Cardiac muscle cell (in vitro differentiated cells and primary cell): Measurements from ENCODE around the gene AUTS2. TPM values are rescaled to one million over a fixed set of nuclear protein-coding genes. Genes with fewer than 3 reads are reported as not detected.

Source experiments
- DNase-seq, 2 donors: peaks; one replicate each; pipeline versions ENCODE4 v3.0.0 to v3.0.0-alpha.2; 2010 to 2017; ENCODE audit warnings: low read depth in 1 of 2, low spot score in 1 of 2
- H3K27ac ChIP-seq: fragments of 200-600 bp; sonication (generic); 2 replicates; pipeline ENCODE4 v1.5.1; 2016
- H3K27me3 ChIP-seq: fragments of 200-600 bp; sonication (generic); 2 replicates; pipeline ENCODE4 v1.6.0; 2016; ENCODE audit warnings: control low read depth
- H3K36me3 ChIP-seq: fragments of 200-600 bp; sonication (generic); 2 replicates; pipeline ENCODE4 v1.5.1; 2016; ENCODE audit warnings: control low read depth
- H3K4me1 ChIP-seq: fragments of 200-600 bp; sonication (generic); 2 replicates; pipeline ENCODE4 v1.8.1; 2017; ENCODE audit warnings: low read depth, mild to moderate bottlenecking, mixed run types
- H3K4me3 ChIP-seq: fragments of 200-600 bp; sonication (generic); 2 replicates; pipeline ENCODE4 v1.5.1; 2016; ENCODE audit warnings: mild to moderate bottlenecking
- H3K9me3 ChIP-seq: fragments of 200-600 bp; sonication (generic); 2 replicates; pipeline ENCODE4 v1.5.1; 2017; ENCODE audit warnings: low read depth, mild to moderate bottlenecking, control low read depth
- CTCF ChIP-seq: IDR thresholded peaks from 2 replicates; pipeline ENCODE4 v1.5.1; 2012; ENCODE audit warnings: low read depth, mild to moderate bottlenecking, low read length
- polyA plus RNA-seq: library from polyadenylated mRNA; unstranded; fragments of >200 nt; fragmentation: Nextera tagmentation; extraction: Ambion mirVana; gene quantifications from 2 replicates; pipeline ENCODE4 v1.2.1, GENCODE V29; 2016
- total RNA-seq: library from RNA; depleted of rRNA; stranded (reverse); fragments of >200 nt; gene quantifications from 2 replicates; pipeline ENCODE4 v1.2.3, GENCODE V29; 2016

AUTS2 gene
- total and polyA plus RNA-seq, 2 experiments from 2014 or later = 41.0 to 45.5 TPM

DNA sequence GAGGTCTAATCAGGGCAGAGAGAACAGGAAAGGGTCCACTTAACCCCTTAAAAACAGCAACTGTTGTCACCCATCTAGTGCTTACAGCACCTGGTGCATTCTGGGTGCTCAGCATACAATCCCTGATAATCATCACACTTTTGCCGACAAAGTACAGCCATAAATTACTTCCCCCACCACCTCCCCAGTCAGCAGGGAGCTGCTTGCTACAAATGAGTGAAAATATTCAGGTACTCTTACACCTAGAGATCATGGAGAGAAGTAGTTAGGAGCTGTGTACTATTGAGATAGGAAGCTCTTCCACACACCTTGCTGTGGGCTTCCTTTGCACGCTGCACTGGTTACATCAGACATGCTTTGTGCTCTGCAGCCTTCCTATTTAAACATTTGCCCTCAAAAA is 810.2 kb downstream of the AUTS2 start:
- TF ChIP-seq CTCF = no peak
- Histone ChIP-seq H3K27me3 (no peaks in the 10 kb centered on the region), H3K36me3 (no peaks in the 10 kb centered on the region), H3K4me3 (no peak overlapping the region), H3K4me1 (peaks cover 16% of the 10 kb centered on the region), H3K9me3 (no peaks in the 10 kb centered on the region), H3K27ac (no peak overlapping the region)
- DNase-seq = no peak

- peaks cover 16% of the 10 kb centered on the region for H3K4me1 ChIP-seq
- no peaks in the 10 kb centered on the region for H3K27me3 ChIP-seq
- H3K4me3 ChIP-seq = no peak overlapping the region
- no peaks in the 10 kb centered on the region for H3K9me3 ChIP-seq
- no peak for TF ChIP-seq CTCF
- H3K36me3 ChIP-seq = no peaks in the 10 kb centered on the region
- DNase-seq = no peak
- no peak overlapping the region for H3K27ac ChIP-seq
Measured at GRCh38 chr7:70408891-70409290, 810.6 kb downstream of the AUTS2 start.

GRCh38 chr7:70410134-70410750 is 812.0 kb downstream of the AUTS2 start:
- no peak overlapping the region for H3K27ac ChIP-seq
- no peak overlapping the region for H3K4me3 ChIP-seq
- TF ChIP-seq CTCF = no peak
- H3K4me1 ChIP-seq = peaks cover 10% of the 10 kb centered on the region
- no peaks in the 10 kb centered on the region for H3K36me3 ChIP-seq
- H3K27me3 ChIP-seq = no peaks in the 10 kb centered on the region
- H3K9me3 ChIP-seq = no peaks in the 10 kb centered on the region
- no peak for DNase-seq

- H3K27me3 ChIP-seq = no peaks in the 10 kb centered on the region
- DNase-seq = no peak
- no peak for TF ChIP-seq CTCF
- peaks cover 5% of the 10 kb centered on the region for H3K4me1 ChIP-seq
- H3K4me3 ChIP-seq = no peak overlapping the region
- no peaks in the 10 kb centered on the region for H3K9me3 ChIP-seq
- H3K27ac ChIP-seq = no peak overlapping the region
- H3K36me3 ChIP-seq = no peaks in the 10 kb centered on the region
Measured at GRCh38 chr7:70414368-70414767, 816.1 kb downstream of the AUTS2 start.

GRCh38 chr7:70415179-70415972 is 817.1 kb downstream of the AUTS2 start:
- H3K27me3 ChIP-seq = no peaks in the 10 kb centered on the region
- no peak for DNase-seq
- TF ChIP-seq CTCF = no peak
- no peaks in the 10 kb centered on the region for H3K36me3 ChIP-seq
- H3K4me1 ChIP-seq = peaks cover 5% of the 10 kb centered on the region
- H3K4me3 ChIP-seq = no peak overlapping the region
- H3K9me3 ChIP-seq = no peaks in the 10 kb centered on the region
- no peak overlapping the region for H3K27ac ChIP-seq
